Gastroesophageal sphincter (tissue), 3 donors: ENCODE measurements around the gene FER.

ENCODE experiments used
- EP300 ChIP-seq: sonication (generic); formaldehyde crosslinking; IDR thresholded peaks from one replicate; pipeline ENCODE4 v1.6.1; 2017; ENCODE audit warnings: antibody characterized with exemption, mild to moderate bottlenecking
- POLR2A ChIP-seq, 2 donors: fragments of 450-650 bp; IDR thresholded peaks; one replicate each; pipeline ENCODE4 v1.6.1; 2017; ENCODE audit warnings: antibody characterized with exemption in 2 of 2, mild to moderate bottlenecking in 2 of 2, moderate library complexity in 1 of 2
- TF ChIP-seq, protein P1 (sequence below), 4 experiments: fragments of 200-600 bp in 2 of 4; fragments of 450-650 bp in 2 of 4; sonication (generic) in 1 of 4; IDR thresholded peaks; one replicate each; pipeline ENCODE4 v1.5.1; 2017 to 2019; ENCODE audit warnings: antibody characterized with exemption in 4 of 4, mild to moderate bottlenecking in 2 of 4, moderate library complexity in 2 of 4

- TF ChIP-seq, protein P1, sequence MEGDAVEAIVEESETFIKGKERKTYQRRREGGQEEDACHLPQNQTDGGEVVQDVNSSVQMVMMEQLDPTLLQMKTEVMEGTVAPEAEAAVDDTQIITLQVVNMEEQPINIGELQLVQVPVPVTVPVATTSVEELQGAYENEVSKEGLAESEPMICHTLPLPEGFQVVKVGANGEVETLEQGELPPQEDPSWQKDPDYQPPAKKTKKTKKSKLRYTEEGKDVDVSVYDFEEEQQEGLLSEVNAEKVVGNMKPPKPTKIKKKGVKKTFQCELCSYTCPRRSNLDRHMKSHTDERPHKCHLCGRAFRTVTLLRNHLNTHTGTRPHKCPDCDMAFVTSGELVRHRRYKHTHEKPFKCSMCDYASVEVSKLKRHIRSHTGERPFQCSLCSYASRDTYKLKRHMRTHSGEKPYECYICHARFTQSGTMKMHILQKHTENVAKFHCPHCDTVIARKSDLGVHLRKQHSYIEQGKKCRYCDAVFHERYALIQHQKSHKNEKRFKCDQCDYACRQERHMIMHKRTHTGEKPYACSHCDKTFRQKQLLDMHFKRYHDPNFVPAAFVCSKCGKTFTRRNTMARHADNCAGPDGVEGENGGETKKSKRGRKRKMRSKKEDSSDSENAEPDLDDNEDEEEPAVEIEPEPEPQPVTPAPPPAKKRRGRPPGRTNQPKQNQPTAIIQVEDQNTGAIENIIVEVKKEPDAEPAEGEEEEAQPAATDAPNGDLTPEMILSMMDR (IDR thresholded peaks at IDR 0.05): no peak
- TF ChIP-seq POLR2A (IDR thresholded peaks at IDR 0.05) (no peak), EP300 (no peak)
These were observed 471.1 kb downstream of the FER start for GRCh38 chr5:109218818-109219217.
